GM18508 (cell line): ENCODE measurements around the gene MATK.

Source experiments
- ATAC-seq: cut with Tn5 transposase; IDR thresholded peaks from one replicate; pipeline ENCODE4 v1.9.1; 2021; ENCODE audit warnings: moderate number of reproducible peaks; ENCODE audit not compliant: insufficient read depth, unreplicated experiment

The MATK gene, protein sequence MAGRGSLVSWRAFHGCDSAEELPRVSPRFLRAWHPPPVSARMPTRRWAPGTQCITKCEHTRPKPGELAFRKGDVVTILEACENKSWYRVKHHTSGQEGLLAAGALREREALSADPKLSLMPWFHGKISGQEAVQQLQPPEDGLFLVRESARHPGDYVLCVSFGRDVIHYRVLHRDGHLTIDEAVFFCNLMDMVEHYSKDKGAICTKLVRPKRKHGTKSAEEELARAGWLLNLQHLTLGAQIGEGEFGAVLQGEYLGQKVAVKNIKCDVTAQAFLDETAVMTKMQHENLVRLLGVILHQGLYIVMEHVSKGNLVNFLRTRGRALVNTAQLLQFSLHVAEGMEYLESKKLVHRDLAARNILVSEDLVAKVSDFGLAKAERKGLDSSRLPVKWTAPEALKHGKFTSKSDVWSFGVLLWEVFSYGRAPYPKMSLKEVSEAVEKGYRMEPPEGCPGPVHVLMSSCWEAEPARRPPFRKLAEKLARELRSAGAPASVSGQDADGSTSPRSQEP

DNA sequence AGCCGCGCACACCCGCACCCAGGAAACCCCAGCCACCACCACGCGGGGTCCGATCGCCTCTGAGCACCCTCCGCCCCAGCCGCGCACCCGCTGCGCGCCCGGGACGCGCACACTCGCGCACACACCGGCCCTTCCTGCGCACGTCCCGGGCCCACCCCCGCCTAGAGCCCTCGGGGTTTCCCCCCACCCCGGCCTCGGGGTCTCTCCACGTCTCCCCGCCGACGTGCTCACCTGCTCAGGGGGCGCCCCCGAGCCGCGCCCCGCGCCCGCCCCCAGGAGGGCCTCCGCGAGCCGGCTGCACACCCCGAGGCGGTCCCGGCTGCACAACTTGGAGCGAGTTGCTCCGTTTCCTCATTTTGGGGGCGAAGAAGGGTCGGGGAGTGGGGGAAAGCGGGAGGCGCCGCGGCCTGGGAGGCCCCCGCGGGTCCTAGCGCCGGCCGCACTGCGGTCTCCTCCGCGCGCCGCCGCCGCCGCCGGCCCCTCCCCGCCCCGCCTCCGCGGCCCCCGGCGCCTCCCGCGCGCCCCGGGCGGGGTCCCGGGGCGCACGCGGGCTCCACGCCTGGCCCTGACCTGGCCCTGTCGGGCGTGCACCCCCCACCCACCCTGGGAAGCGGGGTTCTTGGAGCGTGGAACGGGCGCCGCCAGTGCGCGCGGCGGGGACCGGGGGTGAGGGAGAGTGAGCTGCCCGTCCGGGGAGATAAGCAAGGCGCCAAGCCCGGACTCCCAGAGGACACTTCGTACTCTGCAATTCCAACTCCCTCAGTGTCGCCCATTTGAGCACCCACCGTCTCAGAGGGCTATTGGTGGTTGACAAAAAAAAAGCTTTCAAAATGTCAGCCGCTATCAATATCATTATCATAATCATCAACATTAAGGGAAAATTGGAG, at the start of gene MATK:
MATK (minus strand) TSS at position 444 of the 887 bp plus-strand sequence. CDS start 1,246 bp downstream, outside the sequence.
- no peak for ATAC-seq

DNA sequence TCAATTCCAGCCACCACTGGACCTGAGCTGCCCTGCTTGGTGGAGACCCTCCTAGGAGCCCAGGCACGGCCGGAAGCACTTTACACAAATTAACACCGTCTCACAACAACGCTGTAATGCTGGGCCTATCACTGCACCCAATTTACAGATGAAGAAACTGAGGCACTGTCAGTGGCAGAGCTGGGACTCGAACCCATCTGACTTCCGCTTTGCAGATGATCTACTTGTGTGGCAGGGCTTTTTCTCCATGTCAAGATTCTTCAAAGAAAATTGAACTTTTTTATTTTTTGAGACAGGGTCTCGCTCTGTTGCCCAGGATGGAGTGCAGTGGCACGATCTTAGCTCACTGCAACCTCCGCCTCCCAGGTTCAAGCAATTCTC, 48.9 kb upstream of the MATK start:
- ATAC-seq = no peak

DNA sequence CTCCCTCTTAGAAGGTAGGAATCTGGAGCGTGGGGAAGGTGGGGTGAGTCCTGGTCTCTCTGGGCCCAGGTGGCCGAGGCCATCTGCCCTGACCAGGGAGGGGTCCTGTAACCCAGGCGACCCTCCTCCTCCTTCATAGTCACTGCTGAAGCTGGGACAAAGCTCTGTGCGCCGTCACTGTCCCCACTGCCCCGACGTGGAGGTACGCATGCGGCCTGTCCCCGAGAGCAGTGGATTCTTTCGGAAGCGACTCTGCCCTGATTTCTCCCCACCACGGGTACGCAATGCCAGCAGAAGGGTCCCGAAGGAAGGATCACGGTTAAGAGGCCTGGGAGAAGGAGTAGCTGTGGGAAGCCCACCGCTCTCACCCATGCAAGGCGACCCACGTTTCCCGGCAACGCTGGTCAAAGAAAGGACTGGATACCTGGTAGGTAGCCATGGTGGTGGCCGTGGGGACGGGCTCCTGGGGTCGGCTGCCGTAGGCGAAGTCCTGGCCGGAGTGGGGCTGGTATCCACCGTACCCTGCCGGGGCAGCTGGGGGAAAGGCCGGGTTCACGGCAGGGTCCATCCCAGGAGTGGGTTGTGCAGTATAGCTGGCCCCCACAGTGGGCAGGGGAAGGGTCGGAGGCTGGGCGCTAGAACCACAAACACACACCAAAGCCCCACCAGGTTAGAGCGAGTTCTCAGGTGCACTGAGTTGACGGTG, 48.3 kb upstream of the MATK start:
- no peak for ATAC-seq

DNA sequence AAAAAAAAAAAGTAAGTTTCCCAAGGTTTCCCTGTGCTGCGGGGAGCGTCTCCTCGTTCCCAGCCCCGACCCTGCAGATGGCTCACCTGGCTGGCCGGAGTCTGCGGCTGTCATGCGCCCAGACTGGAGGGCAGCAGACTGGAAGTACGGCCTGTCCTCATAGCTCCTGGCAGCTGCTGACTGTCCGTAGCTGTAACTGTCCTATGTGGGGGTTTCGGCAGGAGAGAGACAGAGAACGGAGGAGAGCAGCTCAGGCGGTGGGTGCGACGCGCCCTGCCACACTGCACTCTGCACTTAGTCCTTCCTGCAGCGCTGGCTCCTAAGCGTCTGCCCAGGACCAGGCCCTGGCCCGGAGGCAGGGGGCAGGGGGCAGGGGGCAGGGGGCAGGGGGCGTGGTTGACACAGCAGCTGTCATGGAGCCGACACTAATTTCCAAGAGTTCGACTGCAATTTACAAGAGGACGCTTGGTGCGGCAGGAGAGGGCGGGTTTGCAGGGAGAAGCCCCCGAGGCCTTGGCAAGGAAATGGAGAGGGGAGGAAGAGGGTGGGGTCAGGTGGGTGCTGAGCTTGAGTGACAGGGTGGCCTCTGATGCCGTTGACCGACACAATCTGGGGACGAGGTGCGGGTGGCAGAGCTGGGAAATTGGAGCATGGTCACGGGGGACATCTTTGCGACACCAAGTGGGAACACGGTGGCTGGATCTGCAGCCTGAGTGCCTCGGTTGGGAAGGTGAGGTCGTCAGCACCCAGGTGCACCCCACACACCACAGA, 47.6 kb upstream of the MATK start:
- no peak for ATAC-seq

DNA sequence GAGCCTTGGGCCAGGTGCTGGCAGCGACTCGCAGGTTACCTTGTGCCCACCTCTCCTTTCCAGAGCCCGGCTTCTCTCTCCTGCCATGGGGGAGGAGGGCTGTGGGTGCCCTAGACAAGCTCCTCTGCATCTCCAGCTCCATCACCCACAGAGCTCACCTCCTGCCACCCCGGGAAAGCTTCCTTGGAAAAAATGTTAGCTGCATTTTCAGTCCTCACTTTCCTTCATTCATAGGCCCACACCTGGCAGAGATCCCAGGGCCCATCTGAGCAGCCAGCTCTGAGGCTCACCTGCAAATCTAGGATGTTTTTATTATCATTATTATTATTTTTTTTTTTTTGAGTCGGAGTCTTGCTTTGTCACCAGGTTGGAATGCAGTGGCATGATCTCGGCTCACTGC, 45.8 kb upstream of the MATK start:
- no peak for ATAC-seq

DNA sequence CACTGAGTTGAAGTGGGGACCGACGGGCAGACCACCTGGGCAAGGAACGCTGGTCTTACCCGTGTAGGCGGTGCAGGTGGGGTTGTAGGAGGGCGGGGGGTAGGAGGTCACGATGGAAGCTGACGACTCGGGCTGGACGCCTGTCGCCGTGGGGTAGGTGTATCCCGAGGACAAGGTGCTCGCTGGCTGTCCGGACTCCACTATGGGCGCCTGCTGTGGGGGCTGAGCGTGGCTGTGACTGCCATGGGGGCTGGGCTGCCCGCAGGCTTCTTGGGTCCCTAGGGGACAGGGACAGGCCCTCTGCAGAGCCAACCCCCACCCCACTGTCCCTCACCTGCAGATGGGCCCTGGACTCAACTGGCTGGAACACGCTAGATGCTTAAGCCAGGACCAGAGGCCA, 45.4 kb upstream of the MATK start:
- no peak for ATAC-seq

DNA sequence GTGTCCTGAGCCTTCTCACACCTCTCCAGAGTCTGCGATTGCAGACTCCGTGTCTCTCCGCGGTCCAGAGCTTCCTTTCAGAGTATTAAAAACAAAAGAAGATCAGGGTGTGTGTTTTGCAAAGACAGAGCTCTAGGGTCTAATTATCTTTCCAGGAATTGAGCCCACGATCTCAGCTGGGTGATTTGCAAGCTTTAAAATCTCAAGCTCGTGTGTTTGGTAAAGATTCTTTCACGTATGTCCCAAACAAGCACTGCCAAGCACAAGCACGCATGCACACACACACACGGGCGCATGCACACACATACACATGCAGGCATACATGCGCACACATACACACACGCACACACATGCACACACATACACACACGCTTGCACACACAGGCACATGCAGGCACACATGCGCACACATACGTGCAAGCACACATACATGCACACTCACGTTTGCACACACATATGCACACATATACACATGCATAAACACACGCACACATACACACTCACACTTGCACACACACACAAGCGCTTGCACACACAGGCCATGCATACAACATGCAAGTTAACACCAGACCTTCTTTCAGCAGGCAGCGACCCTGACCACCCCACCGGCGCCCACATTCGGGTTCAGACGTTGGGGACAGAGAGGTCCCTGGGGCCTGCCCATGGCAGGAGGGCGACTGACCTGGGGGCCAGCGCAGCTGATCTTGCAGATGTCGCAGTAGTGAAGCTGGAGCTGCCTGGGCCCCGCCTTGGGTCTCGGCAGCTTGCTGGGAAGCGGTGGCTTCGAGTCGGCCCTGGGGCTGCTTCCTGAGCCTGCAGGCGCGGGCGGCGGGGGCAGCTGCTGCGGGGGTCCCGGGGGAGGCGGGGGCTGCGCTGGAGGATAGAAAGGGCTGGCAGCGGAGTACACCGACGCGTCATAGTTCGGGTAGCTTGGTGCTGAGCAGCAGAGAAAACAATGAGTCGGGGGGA, 44.7 kb upstream of the MATK start:
- ATAC-seq = no peak

DNA sequence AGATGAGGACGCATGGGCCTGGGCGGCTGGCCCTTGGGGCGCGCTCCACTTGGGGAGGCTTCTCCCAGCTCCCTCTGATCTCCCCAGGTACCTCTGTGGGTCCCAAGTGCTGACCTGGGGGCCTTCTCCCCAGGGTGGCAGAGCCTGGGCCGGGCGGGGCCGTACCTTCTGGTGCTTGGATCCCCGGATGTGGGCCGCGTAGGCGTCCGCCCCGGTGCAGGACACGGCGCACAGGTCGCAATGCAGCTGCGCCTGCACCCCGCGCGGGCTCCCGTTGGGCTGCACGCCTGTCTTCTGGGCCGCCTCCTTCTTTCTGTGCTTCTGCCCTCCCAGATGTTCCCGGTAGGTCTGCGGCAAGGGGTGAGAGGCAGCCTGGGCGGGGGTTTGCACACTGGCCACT, 41.1 kb upstream of the MATK start:
- no peak for ATAC-seq

DNA sequence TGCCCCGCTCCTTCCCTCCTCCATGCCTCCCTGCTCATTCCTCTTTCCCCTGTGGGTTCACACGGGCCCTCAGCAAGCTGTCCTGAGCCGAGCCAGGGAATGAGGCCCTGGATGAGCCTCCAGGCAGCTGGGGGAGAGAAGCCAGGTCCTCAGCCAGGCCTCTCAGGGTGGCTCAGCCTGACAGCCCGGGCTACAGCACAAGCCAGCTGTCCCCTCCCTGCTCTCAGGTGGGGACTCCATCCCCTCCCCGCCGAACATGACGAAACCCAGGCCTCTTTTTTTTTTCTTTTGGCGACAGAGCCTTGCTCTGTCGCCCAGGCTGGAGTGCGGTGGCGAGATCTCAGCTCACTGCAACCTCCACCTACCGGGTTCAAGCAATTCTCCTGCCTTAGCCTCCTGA, 40.0 kb upstream of the MATK start:
- no peak for ATAC-seq

DNA sequence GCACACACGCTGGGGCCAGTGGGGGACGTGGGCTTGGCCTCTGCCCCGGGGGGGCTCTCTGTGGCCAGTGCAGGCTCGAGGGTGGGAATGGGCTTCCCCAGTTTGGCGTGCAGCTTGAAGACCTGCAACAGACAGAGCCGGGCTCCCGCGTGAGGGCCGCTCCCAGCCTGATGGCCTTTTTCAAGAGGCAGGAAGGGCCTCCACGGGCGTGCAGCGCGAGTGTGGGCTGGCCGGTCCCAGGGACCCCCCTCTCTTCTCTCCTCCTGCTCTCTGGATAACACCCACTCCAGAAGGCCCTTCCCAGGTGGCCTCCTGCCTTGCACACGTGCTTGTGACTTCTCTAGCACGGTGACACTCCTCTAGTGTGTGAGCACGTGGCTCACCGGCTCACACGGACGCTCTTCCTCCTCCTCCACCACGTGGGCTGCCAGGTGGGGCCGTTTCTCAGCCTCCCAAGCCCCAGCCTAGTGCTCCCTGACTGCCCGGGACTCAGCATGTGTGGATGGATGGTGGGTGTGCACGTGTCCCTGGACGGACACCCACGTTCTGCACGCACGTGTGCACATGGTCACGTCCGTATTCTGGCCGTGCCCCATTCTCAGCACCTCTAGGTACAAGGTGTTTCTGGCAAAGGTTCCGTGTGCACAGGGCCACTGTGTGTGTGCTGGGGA, 39.2 kb upstream of the MATK start:
- ATAC-seq = no peak

DNA sequence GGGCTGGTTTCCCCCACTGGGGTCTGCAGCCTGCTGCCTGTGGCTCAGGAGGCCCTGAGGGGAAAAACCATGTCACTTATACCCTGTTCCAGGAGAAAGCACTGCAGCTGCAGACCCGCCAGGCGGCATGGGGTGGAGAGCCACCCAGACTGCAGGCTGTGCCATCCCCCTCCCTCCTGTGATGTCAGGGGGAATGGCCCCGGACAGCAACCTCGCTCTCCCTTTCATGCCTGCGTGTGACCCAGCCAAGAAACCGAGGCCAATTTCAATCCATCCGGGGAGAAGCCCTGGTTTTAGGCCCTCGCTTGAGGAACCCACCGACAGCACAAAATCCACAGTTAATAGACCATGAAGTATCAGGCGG, 37.2 kb upstream of the MATK start:
- no peak for ATAC-seq

DNA sequence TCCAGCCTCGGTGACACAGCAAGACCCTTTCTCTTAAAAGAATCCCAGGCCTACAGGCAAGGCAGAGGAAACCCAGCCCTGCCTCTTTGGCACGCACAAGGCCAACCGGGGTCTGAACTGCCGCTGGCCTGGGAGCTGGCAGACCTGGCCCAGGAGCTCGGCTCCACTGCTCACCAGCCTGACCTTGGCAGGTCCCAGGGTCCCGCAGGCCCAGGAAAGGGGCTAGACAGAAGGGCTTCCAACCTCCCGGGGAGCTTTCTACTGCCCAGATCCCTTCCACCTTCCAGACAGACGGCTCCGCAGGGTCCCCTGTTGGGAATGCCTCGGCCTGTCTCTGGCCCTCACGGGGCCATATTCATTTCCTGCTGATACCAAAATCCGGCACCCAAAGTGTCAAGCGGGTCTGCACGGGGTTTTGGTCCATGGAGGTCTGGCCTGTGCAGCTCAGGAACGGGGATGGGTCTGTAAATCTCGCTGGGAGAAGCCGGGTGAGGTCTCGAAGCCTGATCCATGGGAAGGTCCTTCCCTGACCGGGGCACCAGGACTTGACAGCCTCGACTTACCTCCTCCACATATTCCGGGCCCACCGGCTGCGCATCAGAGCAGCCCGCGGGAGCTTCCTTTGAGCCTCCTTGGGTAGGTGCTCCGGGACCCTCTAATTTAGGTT, 36.6 kb upstream of the MATK start:
- no peak for ATAC-seq

DNA sequence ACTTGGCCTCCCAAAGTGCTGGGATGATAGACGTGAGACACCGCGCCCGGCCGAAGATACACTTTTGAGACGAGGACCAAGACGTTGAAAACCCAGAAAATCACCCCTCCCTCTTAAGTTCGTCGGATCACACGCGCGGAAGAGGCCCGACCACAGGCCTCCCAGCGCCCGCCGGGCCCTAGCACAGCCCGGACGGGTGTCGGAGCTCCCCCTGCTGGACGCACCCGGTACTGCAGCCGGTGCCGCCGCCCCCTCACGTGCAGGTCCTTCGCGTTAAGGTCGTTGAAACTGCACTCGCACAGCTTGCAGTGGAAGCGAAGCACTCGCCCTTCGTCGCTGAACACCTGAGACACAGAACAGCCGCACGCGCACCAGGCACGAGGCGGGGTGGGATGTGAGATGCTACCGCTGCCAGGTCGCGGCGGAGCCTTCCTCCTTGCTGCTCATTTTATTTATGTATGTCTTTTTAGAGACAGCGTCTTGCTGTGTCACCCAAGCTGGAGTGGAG, 35.7 kb upstream of the MATK start:
- ATAC-seq = no peak

DNA sequence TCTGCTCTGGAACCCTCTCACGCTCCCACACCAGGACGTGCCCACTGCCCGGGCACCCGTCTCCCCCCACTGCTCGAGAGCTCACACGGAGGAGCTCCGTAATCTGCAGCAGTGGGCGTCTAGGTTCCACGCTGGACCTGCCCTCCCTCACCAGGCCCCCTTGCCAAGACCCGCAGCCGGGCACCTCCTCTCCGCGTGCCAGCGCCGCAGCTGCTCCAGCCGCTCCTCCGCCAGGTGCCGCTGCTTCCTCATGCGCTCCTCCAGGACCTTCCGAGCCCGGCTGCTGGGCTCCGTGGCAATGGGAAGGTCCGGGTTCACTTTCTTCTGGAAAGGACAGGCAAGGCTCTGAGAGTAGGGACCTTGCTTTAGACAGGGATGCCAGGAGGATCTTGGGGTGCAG, 35.0 kb upstream of the MATK start:
- ATAC-seq = no peak

DNA sequence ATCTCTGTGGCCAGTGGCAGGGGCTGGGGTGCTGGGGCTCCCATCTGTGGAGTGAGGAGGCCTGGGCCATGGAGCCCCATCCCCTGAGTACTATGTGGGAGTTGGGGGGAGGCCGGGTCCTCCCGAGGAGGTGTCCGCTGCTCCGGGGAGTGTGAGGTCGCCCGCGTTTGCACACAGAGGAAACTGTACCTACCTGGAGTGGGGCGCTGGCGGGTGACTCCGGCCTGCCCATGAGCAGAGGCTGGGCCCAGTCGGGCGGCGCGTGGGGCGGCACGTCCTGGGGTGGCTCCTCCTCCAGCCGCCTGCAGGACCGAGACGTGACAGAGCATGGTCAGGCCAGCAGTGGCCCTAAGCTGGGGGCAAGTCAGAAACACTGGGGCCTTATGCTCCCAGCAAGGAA, 33.8 kb upstream of the MATK start:
- ATAC-seq = no peak

DNA sequence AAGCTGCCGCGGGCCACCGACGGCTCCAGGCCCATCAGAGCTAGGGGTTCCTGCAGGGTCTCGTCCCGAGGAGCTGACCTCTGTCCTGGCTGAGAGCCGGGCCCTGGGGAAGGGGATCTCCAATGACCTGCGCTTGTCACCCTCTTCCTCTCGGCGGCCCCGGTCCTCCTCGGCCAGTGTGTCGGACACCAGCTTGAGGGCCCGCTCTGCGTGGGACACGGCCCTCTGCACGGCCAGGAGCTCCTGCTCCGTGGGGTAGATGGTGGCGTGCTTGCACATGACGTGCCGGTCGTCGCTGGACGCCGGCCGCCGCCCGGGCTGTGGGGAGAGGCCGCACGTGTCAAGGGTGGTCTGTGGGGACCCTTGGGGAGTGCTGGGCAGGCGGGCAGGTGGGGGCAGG, 32.7 kb upstream of the MATK start:
- ATAC-seq = no peak

DNA sequence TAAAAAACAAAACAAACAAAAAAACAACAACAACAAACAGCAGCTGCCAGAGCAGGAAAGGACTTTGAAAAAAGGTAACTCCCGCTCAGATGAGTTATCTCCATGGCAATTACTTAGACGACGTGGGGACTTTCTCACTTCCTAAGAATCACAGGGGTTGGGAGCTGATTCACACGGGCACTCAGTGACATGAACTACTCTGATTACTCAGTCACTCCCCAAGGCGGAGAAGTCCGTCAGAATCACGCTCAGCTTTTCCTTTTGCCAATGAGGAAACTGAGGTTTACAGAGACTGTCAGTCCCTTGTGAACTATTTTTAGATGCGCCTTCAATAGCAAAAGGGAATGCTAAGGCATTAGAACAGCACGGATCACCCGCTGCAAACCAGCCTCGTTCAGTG, 32.3 kb upstream of the MATK start:
- ATAC-seq = no peak

DNA sequence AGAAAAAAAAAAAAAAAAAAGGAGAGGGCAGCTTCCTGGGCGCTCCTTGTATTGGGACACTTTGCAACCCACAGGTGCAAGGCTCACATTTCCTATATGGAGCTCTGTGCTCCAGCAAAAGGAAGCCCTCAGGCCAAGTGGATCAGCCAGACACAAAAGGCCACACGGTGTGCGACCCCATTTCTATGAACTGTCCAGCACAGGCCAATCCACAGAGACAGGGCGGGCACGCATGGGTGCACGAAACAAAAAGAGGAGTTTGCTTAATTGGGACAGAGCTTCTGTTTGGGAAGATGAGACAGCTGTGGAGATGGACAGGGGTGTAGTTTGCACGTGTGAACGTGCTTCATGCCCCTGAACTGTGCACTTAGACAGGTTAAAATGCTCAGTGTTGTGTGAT, 31.6 kb upstream of the MATK start:
- no peak for ATAC-seq
